HepG2 (cell line): ENCODE results near the gene CBLC. TPM values are rescaled to one million over a fixed set of nuclear protein-coding genes. Genes with fewer than 3 reads are reported as not detected.

Experiments used
- ARID5B ChIP-seq: IDR thresholded peaks from 2 replicates; pipeline ENCODE4 v1.4.0; 2020; ENCODE audit warnings: mild to moderate bottlenecking, missing genetic modification reagents
- CBX1 ChIP-seq: IDR thresholded peaks from one replicate; pipeline ENCODE4 v1.6.1; 2016; ENCODE audit warnings: antibody characterized with exemption, low read depth
- CBX2 ChIP-seq, 2 experiments: fragments of 200-600 bp in 1 of 2; sonication (generic); formaldehyde crosslinking in 1 of 2; IDR thresholded peaks; 2 replicates each; pipeline versions ENCODE4 v1.7.0 to v1.8.1; 2018 to 2022; ENCODE audit warnings: low read depth in 2 of 2, low read length in 1 of 2, mild to moderate bottlenecking in 1 of 2, missing genetic modification reagents in 1 of 2
- CREM ChIP-seq, 2 experiments: sonication (generic) in 1 of 2; formaldehyde crosslinking in 1 of 2; IDR thresholded peaks; 2 replicates each; pipeline versions ENCODE4 v1.4.0 to v1.6.1; 2016 to 2020; ENCODE audit warnings: antibody characterized with exemption in 1 of 2, mild to moderate bottlenecking in 1 of 2, missing genetic modification reagents in 1 of 2
- ETV5 ChIP-seq: IDR thresholded peaks from 2 replicates; pipeline ENCODE4 v1.6.1; 2018; ENCODE audit warnings: missing biosample characterization, missing genetic modification reagents, inconsistent platforms, borderline replicate concordance
- FIP1L1 ChIP-seq: fragments of 200-400 bp; formaldehyde crosslinking; IDR thresholded peaks from 2 replicates; pipeline ENCODE4 v1.6.1; 2018; ENCODE audit warnings: low read depth, mild to moderate bottlenecking, low read length, moderate library complexity, borderline replicate concordance; ENCODE audit not compliant: insufficient read depth
- HDAC1 ChIP-seq: sonication (generic); formaldehyde crosslinking; IDR thresholded peaks from 2 replicates; pipeline ENCODE4 v1.5.1; 2020; ENCODE audit warnings: mild to moderate bottlenecking, missing genetic modification reagents
- ISL2 ChIP-seq: sonication (generic); formaldehyde crosslinking; IDR thresholded peaks from 2 replicates; pipeline ENCODE4 v1.5.0; 2020; ENCODE audit warnings: missing genetic modification reagents
- MBNL3 ChIP-seq: fragments of 250-450 bp; sonication (Bioruptor Pico); conservative IDR thresholded peaks from 2 replicates; pipeline ENCODE4 v1.8.0; 2022; ENCODE audit warnings: mild to moderate bottlenecking, inconsistent platforms
- MXI1 ChIP-seq: IDR thresholded peaks from 3 replicates; pipeline ENCODE4 v1.6.1; 2012; ENCODE audit warnings: low read depth, low read length, inconsistent platforms, borderline replicate concordance
- NFKB2 ChIP-seq: sonication (generic); formaldehyde crosslinking; IDR thresholded peaks from 2 replicates; pipeline ENCODE4 v1.4.0; 2020; ENCODE audit warnings: missing genetic modification reagents, borderline replicate concordance
- PHF8 ChIP-seq: sonication (generic); formaldehyde crosslinking; IDR thresholded peaks from 2 replicates; pipeline ENCODE4 v1.5.0; 2020; ENCODE audit warnings: missing genetic modification reagents
- RERE ChIP-seq: IDR thresholded peaks from 2 replicates; pipeline ENCODE4 v1.6.1; 2016; ENCODE audit warnings: low read depth, missing genetic modification reagents, missing compliant biosample characterization
- XRCC5 ChIP-seq: fragments of 200-400 bp; formaldehyde crosslinking; optimal IDR thresholded peaks from 2 replicates; pipeline ENCODE3; 2017; ENCODE audit warnings: mild to moderate bottlenecking, low read length
- ZNF253 ChIP-seq: sonication (generic); formaldehyde crosslinking; IDR thresholded peaks from 2 replicates; pipeline ENCODE4 v1.8.0; 2022; ENCODE audit warnings: mild to moderate bottlenecking, missing genetic modification reagents, borderline replicate concordance
- ZNF430 ChIP-seq: sonication (generic); formaldehyde crosslinking; IDR thresholded peaks from 2 replicates; pipeline ENCODE4 v1.9.0; 2021; ENCODE audit warnings: mild to moderate bottlenecking, missing genetic modification reagents
- ZNF709 ChIP-seq: sonication (generic); formaldehyde crosslinking; IDR thresholded peaks from 2 replicates; pipeline ENCODE4 v1.5.0; 2020; ENCODE audit warnings: mild to moderate bottlenecking, missing genetic modification reagents
- ZNF724P ChIP-seq: sonication (generic); formaldehyde crosslinking; IDR thresholded peaks from 2 replicates; pipeline ENCODE4 v1.8.0; 2022; ENCODE audit warnings: missing genetic modification reagents, borderline replicate concordance
- polyA plus RNA-seq, 8 experiments: library from polyadenylated mRNA; depleted of rRNA in 3 of 8; stranded (reverse) in 7 of 8; unstranded in 1 of 8; fragments of >200 nt; fragmentation: Illumina TruSeq in 4 of 8; extraction: Trizol in 4 of 8; gene quantifications; 2 replicates each; pipeline versions ENCODE4 v1.2.1 to v1.2.3, GENCODE V29; 2011 to 2016; ENCODE audit warnings: low read depth in 4 of 8, missing spikeins in 1 of 8, mixed read lengths in 1 of 8; ENCODE audit not compliant: insufficient read depth in 1 of 8
- total RNA-seq, 5 experiments: library from RNA; depleted of rRNA; stranded (reverse); fragments of >200 nt; fragmentation: Illumina TruSeq; extraction: Trizol; gene quantifications; 2 replicates each; pipeline ENCODE4 v1.2.3, GENCODE V29; 2016; ENCODE audit warnings: low read depth in 1 of 5

The CBLC gene
- total and polyA plus RNA-seq, 2 of the 13 experiments (the other 11 are each of a cell fraction or from before 2014, with no cell fraction given), result 1.8 to 2.6 TPM

GRCh38 chr19:44808463-44809371 lies 31.0 kb downstream of the CBLC start, which contains the start of gene BCAM (continued):
- TF ChIP-seq ARID5B (peak; percentile 33; the same call in 1 of the 2 replicates), ZNF430 (CRISPR knock-in tag) (0 out of 2 replicates have a peak, but pooled peaks have one; percentile 5), ZNF724P (CRISPR knock-in tag) (no peak), MXI1 (no peak; the same call in 2 of the 3 replicates), CREM (IDR thresholded peaks at IDR 0.05) (no peak), CREM (CRISPR knock-in tag; IDR thresholded peaks at IDR 0.05) (no peak), ETV5 (no peak; the same call in 1 of the 2 replicates), NFKB2 (CRISPR knock-in tag) (no peak; the same call in 1 of the 2 replicates), CBX2 (IDR thresholded peaks at IDR 0.05; ENCODE audit: low read depth, low read length) (no peak), CBX2 (CRISPR knock-in tag; IDR thresholded peaks at IDR 0.05; ENCODE audit: low read depth) (no peak), PHF8 (CRISPR knock-in tag) (peak; percentile 51), XRCC5 (no peak), HDAC1 (CRISPR knock-in tag) (peak; percentile 45; the same call in 1 of the 2 replicates), FIP1L1 (no peak), MBNL3 (CRISPR knock-in tag) (no peak), ZNF709 (CRISPR knock-in tag) (no peak), CBX1 (no peak), ZNF253 (CRISPR knock-in tag) (no peak), ISL2 (CRISPR knock-in tag) (no peak; the same call in 1 of the 2 replicates), RERE (CRISPR knock-in tag) (no peak)
